A549 (cell line): ENCODE data around the gene NOD2. TPM values are rescaled to one million over a fixed set of nuclear protein-coding genes. Genes with fewer than 3 reads are reported as not detected.

Source experiments
- ATAC-seq, 2 experiments: fragments of 200-7000 bp in 1 of 2; fragments of >200 bp in 1 of 2; cut with Nextera tagmentation in 1 of 2; cut with Tn5 transposase in 1 of 2; 3 replicates each; pipeline versions ENCODE4 v1.8.0 to v1.9.1; 2018 to 2020; ENCODE audit warnings: mild to moderate bottlenecking in 1 of 2, moderate library complexity in 1 of 2
- CTCF ChIA-PET: fragments of 300-600 bp; sonication (Branson Sonifier 250); formaldehyde crosslinking; extraction: SDS; loops from one replicate; lab custom pipeline; 2021; ENCODE audit warnings: antibody characterized with exemption, inconsistent platforms; lab: Yijun Ruan, JAX
- POLR2A ChIA-PET: fragments of 350-600 bp; formaldehyde crosslinking; extraction: SDS; loops from one replicate; lab custom pipeline; 2021; ENCODE audit warnings: antibody characterized with exemption, inconsistent platforms; lab: Yijun Ruan, JAX
- DNase-seq, 2 experiments: peaks; one replicate each; pipeline versions ENCODE4 v3.0.0 to v3.0.0-alpha.2; 2011 to 2016; ENCODE audit warnings: low read depth in 1 of 2, low spot score in 1 of 2
- FAIRE-seq: peaks from 2 replicates; lab custom pipeline; 2011; peaks lifted over from hg19 to GRCh38; lab: Jason Lieb, UNC
- H3K27ac ChIP-seq, 2 experiments: fragments of >200 bp; sonication (Bioruptor Twin); formaldehyde crosslinking; 3 replicates each; pipeline ENCODE4 v1.5.1; 2016 to 2017
- H3K4me1 ChIP-seq: fragments of >200 bp; sonication (Bioruptor Twin); formaldehyde crosslinking; 3 replicates; pipeline ENCODE4 v1.6.1; 2016
- H3K4me2 ChIP-seq: fragments of >200 bp; sonication (Bioruptor Twin); formaldehyde crosslinking; 3 replicates; pipeline ENCODE4 v1.6.1; 2016
- H3K4me3 ChIP-seq: fragments of >200 bp; sonication (Bioruptor Twin); formaldehyde crosslinking; 3 replicates; pipeline ENCODE4 v1.5.1; 2016
- H3K9me3 ChIP-seq: fragments of >200 bp; sonication (Bioruptor Twin); formaldehyde crosslinking; 3 replicates; pipeline ENCODE4 v1.6.1; 2016
- ATOH8 ChIP-seq: fragments of 250-450 bp; sonication (Bioruptor Pico); IDR thresholded peaks from 2 replicates; pipeline ENCODE4 v1.5.0; 2020; ENCODE audit warnings: low read depth, mild to moderate bottlenecking, moderate library complexity
- CBX2 ChIP-seq: fragments of 200-600 bp; sonication (generic); IDR thresholded peaks from 2 replicates; pipeline ENCODE4 v1.6.1; 2016; ENCODE audit warnings: low read depth, mild to moderate bottlenecking, borderline replicate concordance
- CTCF ChIP-seq: fragments of >200 bp; sonication (Bioruptor Twin); formaldehyde crosslinking; IDR thresholded peaks from 3 replicates; pipeline ENCODE4 v1.5.1; 2016
- EHF ChIP-seq: fragments of 250-450 bp; sonication (Bioruptor Pico); IDR thresholded peaks from 2 replicates; pipeline ENCODE4 v1.5.0; 2020; ENCODE audit warnings: mild to moderate bottlenecking
- ELK1 ChIP-seq: fragments of 150-350 bp; IDR thresholded peaks from 2 replicates; pipeline ENCODE4 v1.6.1; 2014; ENCODE audit warnings: low read depth, mild to moderate bottlenecking, low read length
- EP300 ChIP-seq, 2 experiments: fragments of >200 bp; sonication (Bioruptor Twin); formaldehyde crosslinking; IDR thresholded peaks; 2 replicates in 1 of 2; 3 replicates in 1 of 2; pipeline ENCODE4 v1.6.1; 2016 to 2017
- ESRRA ChIP-seq: fragments of 150-350 bp; IDR thresholded peaks from 2 replicates; pipeline ENCODE4 v1.6.1; 2014; ENCODE audit warnings: mild to moderate bottlenecking, low read length, borderline replicate concordance
- HMGXB4 ChIP-seq: fragments of 250-450 bp; sonication (Bioruptor Pico); IDR thresholded peaks from 2 replicates; pipeline ENCODE4 v1.5.0; 2021; ENCODE audit warnings: mild to moderate bottlenecking, moderate library complexity, borderline replicate concordance
- HOXA7 ChIP-seq: fragments of 250-450 bp; sonication (Bioruptor Pico); IDR thresholded peaks from 2 replicates; pipeline ENCODE4 v1.5.0; 2020; ENCODE audit warnings: mild to moderate bottlenecking, moderate library complexity
- HOXB13 ChIP-seq: fragments of 250-450 bp; sonication (Bioruptor Pico); IDR thresholded peaks from 2 replicates; pipeline ENCODE4 v1.5.0; 2020; ENCODE audit warnings: low read depth, mild to moderate bottlenecking, moderate library complexity
- HOXB5 ChIP-seq: fragments of 250-450 bp; sonication (Bioruptor Pico); IDR thresholded peaks from 2 replicates; pipeline ENCODE4 v1.5.0; 2020; ENCODE audit warnings: mild to moderate bottlenecking, moderate library complexity
- JUNB ChIP-seq: fragments of >200 bp; sonication (Bioruptor Twin); formaldehyde crosslinking; IDR thresholded peaks from 2 replicates; pipeline ENCODE4 v1.6.1; 2016
- KDM1A ChIP-seq: fragments of 200-600 bp; sonication (generic); IDR thresholded peaks from 2 replicates; pipeline ENCODE4 v1.6.1; 2016; ENCODE audit warnings: low read depth, mild to moderate bottlenecking
- KDM5A ChIP-seq: fragments of 200-600 bp; sonication (generic); IDR thresholded peaks from 2 replicates; pipeline ENCODE4 v1.6.1; 2016; ENCODE audit warnings: antibody characterized with exemption, mild to moderate bottlenecking
- MAZ ChIP-seq: fragments of 150-350 bp; IDR thresholded peaks from 2 replicates; pipeline ENCODE4 v1.6.1; 2014; ENCODE audit warnings: antibody characterized with exemption, low read depth, low read length, borderline replicate concordance
- NFE2L2 ChIP-seq: fragments of 150-350 bp; conservative IDR thresholded peaks from 2 replicates; pipeline ENCODE4 v1.6.1; 2014; ENCODE audit warnings: low read length
- PHF8 ChIP-seq: fragments of 200-600 bp; sonication (generic); IDR thresholded peaks from 2 replicates; pipeline ENCODE4 v1.6.1; 2016; ENCODE audit warnings: low read depth, mild to moderate bottlenecking, antibody characterized with exemption, moderate library complexity, borderline replicate concordance
- POLR2AphosphoS2 ChIP-seq: conservative IDR thresholded peaks from 2 replicates; pipeline ENCODE4 v1.6.1; 2012; ENCODE audit warnings: low read length, improper control_type of control experiment, inconsistent platforms
- RNF2 ChIP-seq: fragments of 200-600 bp; sonication (generic); IDR thresholded peaks from 2 replicates; pipeline ENCODE4 v1.6.1; 2016; ENCODE audit warnings: low read depth, mild to moderate bottlenecking, antibody characterized with exemption, moderate library complexity, borderline replicate concordance
- SREBF2 ChIP-seq: fragments of 450-650 bp; IDR thresholded peaks from 2 replicates; pipeline ENCODE4 v1.6.1; 2014; ENCODE audit warnings: mild to moderate bottlenecking, moderate library complexity
- TFCP2L1 ChIP-seq: fragments of 250-450 bp; sonication (Bioruptor Pico); IDR thresholded peaks from 2 replicates; pipeline ENCODE4 v1.5.0; 2021; ENCODE audit warnings: mild to moderate bottlenecking
- TP53 ChIP-seq: fragments of 250-450 bp; sonication (Bioruptor Pico); IDR thresholded peaks from 2 replicates; pipeline ENCODE4 v1.5.0; 2021; ENCODE audit warnings: mild to moderate bottlenecking, moderate library complexity
- ZC3H11A ChIP-seq: fragments of 450-650 bp; IDR thresholded peaks from 2 replicates; pipeline ENCODE4 v1.6.1; 2014; ENCODE audit warnings: antibody characterized with exemption, mild to moderate bottlenecking
- ZFP36 ChIP-seq: fragments of 450-650 bp; IDR thresholded peaks from 2 replicates; pipeline ENCODE4 v1.6.1; 2014; ENCODE audit warnings: borderline replicate concordance; ENCODE audit not compliant: partially characterized antibody
- ZSCAN20 ChIP-seq: fragments of 250-450 bp; sonication (Bioruptor Pico); IDR thresholded peaks from 2 replicates; pipeline ENCODE4 v1.8.0; 2022; ENCODE audit warnings: mild to moderate bottlenecking, moderate library complexity
- WGBS: methylation state at CpG from one replicate; pipeline ENCODE4 v1.1.6; 2017; ENCODE audit errors: missing lambda C conversion rate; 5-methylcytosine and 5-hydroxymethylcytosine counted together
- polyA plus RNA-seq, 4 experiments: library from polyadenylated mRNA; depleted of rRNA in 3 of 4; stranded (reverse); fragments of >200 nt; fragmentation: RNase III in 1 of 4; extraction: RNeasy Plus Mini Kit Qiagen cat#74134 plus additional on column Dnase treatment in 1 of 4; gene quantifications; 2 replicates in 3 of 4; 3 replicates in 1 of 4; pipeline ENCODE4 v1.2.3, GENCODE V29; 2011 to 2017
- TF ChIP-seq, protein P1 (sequence below): fragments of >200 bp; sonication (Bioruptor Twin); formaldehyde crosslinking; IDR thresholded peaks from 3 replicates; pipeline ENCODE4 v1.6.1; 2016

Gene NOD2
- polyA plus RNA-seq, 2 of the 4 experiments (the other 2 are of a cell fraction) = not detected

DNA sequence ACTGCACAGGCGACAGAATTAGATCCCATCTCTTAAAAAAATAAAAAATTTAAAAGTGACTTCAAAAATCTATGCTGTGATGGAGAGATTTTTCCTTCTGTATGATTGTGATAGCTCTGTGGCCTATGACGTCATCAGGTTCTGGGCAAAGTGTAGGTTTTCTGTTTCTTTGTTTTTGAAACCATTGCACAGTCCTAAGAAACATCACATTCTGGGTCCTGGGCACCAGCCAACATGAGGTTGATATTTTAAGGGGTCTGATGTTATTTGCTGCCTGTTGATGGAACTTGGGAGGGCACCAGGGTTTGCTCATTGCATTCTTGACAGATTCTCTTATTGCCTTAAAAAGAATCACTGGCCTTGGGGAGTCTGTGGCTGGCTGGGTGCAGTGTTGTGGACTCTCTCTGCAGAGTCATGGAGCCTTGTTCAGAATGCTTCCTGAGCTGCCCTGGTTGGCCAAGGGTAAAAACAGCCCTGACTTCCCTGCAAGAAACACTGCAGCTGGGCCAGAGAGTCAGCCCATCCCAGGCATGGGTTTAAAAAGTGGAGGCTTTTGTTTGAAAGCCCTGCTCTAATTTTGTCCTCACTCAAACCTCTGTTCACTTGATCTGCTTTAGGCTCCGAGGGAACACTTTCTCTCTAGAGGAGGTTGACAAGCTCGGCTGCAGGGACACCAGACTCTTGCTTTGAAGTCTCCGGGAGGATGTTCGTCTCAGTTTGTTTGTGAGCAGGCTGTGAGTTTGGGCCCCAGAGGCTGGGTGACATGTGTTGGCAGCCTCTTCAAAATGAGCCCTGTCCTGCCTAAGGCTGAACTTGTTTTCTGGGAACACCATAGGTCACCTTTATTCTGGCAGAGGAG is 38.0 kb downstream of the NOD2 start:
- ATAC-seq (no peak), FAIRE-seq (no peak), DNase-seq (no peak)
- H3K9me3 ChIP-seq = no peaks in the 10 kb centered on the region
- POLR2A ChIA-PET = no interaction called here
- no peak overlapping the region for H3K27ac ChIP-seq
- TF ChIP-seq KDM1A = no peak
- no peak for TF ChIP-seq TFCP2L1 (CRISPR knock-in tag)
- TF ChIP-seq TP53 (CRISPR knock-in tag) = no peak
- TF ChIP-seq ZC3H11A = no peak
- TF ChIP-seq KDM5A = no peak
- no peak for TF ChIP-seq PHF8
- TF ChIP-seq CTCF = no peak
- no peak for TF ChIP-seq SREBF2
- no peak for TF ChIP-seq ESRRA
- no peak for TF ChIP-seq RNF2
- TF ChIP-seq ZSCAN20 (CRISPR knock-in tag) = no peak
- no peak for TF ChIP-seq HOXB13 (CRISPR knock-in tag)
- TF ChIP-seq POLR2AphosphoS2 = no peak
- TF ChIP-seq ZFP36 = no peak
- no peak for TF ChIP-seq ELK1
- TF ChIP-seq, protein P1, sequence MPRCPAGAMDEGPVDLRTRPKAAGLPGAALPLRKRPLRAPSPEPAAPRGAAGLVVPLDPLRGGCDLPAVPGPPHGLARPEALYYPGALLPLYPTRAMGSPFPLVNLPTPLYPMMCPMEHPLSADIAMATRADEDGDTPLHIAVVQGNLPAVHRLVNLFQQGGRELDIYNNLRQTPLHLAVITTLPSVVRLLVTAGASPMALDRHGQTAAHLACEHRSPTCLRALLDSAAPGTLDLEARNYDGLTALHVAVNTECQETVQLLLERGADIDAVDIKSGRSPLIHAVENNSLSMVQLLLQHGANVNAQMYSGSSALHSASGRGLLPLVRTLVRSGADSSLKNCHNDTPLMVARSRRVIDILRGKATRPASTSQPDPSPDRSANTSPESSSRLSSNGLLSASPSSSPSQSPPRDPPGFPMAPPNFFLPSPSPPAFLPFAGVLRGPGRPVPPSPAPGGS = no peak
- no peaks in the 10 kb centered on the region for H3K4me1 ChIP-seq
- H3K4me3 ChIP-seq = no peak overlapping the region
- H3K4me2 ChIP-seq = no peak overlapping the region
- CTCF ChIA-PET = interaction anchor here (1.3 to 2.5 kb wide), 2 partner anchors 66 to 75 kb away, joined by 4 to 8 read pairs; no protein-coding TSS in a partner anchor
- WGBS = 42% methylated on average over 6 of the region's 6 CpGs

GRCh38 chr16:50731989-50732832 is 38.8 kb downstream of the NOD2 start:
- Histone ChIP-seq H3K27ac (no peak overlapping the region), H3K4me3 (no peak overlapping the region), H3K9me3 (no peaks in the 10 kb centered on the region), H3K4me1 (no peaks in the 10 kb centered on the region), H3K4me2 (no peak overlapping the region)
- ChIA-PET CTCF (no interaction called here), POLR2A (no interaction called here)
- DNase-seq (no peak), FAIRE-seq (no peak), ATAC-seq (no peak)
- 67% methylated on average over 10 of the region's 10 CpGs for WGBS
- TF ChIP-seq ELK1 (no peak), HMGXB4 (CRISPR knock-in tag) (no peak), NFE2L2 (no peak), HOXA7 (no peak), HOXB13 (CRISPR knock-in tag) (no peak), ATOH8 (CRISPR knock-in tag) (no peak), KDM5A (no peak), HOXB5 (no peak), MAZ (no peak), EP300 (IDR thresholded peaks at IDR 0.05) (no peak), EHF (CRISPR knock-in tag) (no peak), RNF2 (no peak), CBX2 (no peak), JUNB (no peak)
